GM23338 (cell line): ENCODE results near the gene CUX1. TPM values are rescaled to one million over a fixed set of nuclear protein-coding genes. Genes with fewer than 3 reads are reported as not detected.
A peak's percentile ranks its signal among the peaks of the same experiment; 100 is the strongest.

Source experiments
- ATAC-seq: fragments of 200-7000 bp; cut with Tn5 transposase; 3 replicates; pipeline ENCODE4 v1.9.1; 2020
- DNase-seq: peaks from one replicate; pipeline ENCODE4 v3.0.0-alpha.2; 2015; ENCODE audit warnings: low spot score
- H2AFZ ChIP-seq: fragments of 200-600 bp; sonication (generic); 2 replicates; pipeline ENCODE4 v1.8.0; 2016; ENCODE audit warnings: antibody characterized with exemption, mild to moderate bottlenecking, moderate library complexity
- H3F3A ChIP-seq: fragments of 200-600 bp; sonication (generic); replicated peaks from 2 replicates; pipeline ENCODE4 v1.8.0; 2017; ENCODE audit warnings: antibody characterized with exemption, mixed run types, low read depth
- H3K27ac ChIP-seq: fragments of 200-600 bp; sonication (generic); 2 replicates; pipeline ENCODE4 v1.6.1; 2016; ENCODE audit warnings: low read depth
- H3K27me3 ChIP-seq: fragments of 200-600 bp; sonication (generic); 2 replicates; pipeline ENCODE4 v1.8.0; 2016; ENCODE audit warnings: mild to moderate bottlenecking, mixed run types, moderate library complexity; ENCODE audit not compliant: insufficient read depth
- H3K36me3 ChIP-seq: fragments of 200-600 bp; sonication (generic); 2 replicates; pipeline ENCODE4 v1.8.0; 2016; ENCODE audit warnings: mild to moderate bottlenecking; ENCODE audit not compliant: insufficient read depth
- H3K4me1 ChIP-seq: fragments of 200-600 bp; sonication (generic); 2 replicates; pipeline ENCODE4 v1.8.0; 2016; ENCODE audit warnings: mild to moderate bottlenecking, moderate library complexity; ENCODE audit not compliant: insufficient read depth
- H3K4me2 ChIP-seq: fragments of 200-600 bp; sonication (generic); 2 replicates; pipeline ENCODE4 v1.7.1; 2017; ENCODE audit warnings: mixed run types
- H3K4me3 ChIP-seq: fragments of 200-600 bp; sonication (generic); 2 replicates; pipeline ENCODE4 v1.6.1; 2016; ENCODE audit warnings: mixed run types
- H3K79me2 ChIP-seq: fragments of 200-600 bp; sonication (generic); replicated peaks from 2 replicates; pipeline ENCODE4 v1.8.0; 2017; ENCODE audit warnings: mild to moderate bottlenecking; ENCODE audit not compliant: insufficient read depth
- H3K9me2 ChIP-seq: fragments of 200-600 bp; sonication (generic); 2 replicates; pipeline ENCODE4 v1.8.0; 2017; ENCODE audit not compliant: insufficient read depth
- H4K20me1 ChIP-seq: fragments of 200-600 bp; sonication (generic); replicated peaks from 2 replicates; pipeline ENCODE4 v1.8.0; 2017; ENCODE audit warnings: mild to moderate bottlenecking; ENCODE audit not compliant: insufficient read depth
- H3K27ac Mint-ChIP-seq: 2 replicates; pipeline ENCODE4 v1.8.0; 2020; ENCODE audit warnings: inconsistent platforms, mild to moderate bottlenecking, moderate library complexity, mixed read lengths
- H3K27me3 Mint-ChIP-seq: 3 replicates; pipeline ENCODE4 v1.8.0; 2022; ENCODE audit warnings: low read depth, mild to moderate bottlenecking, moderate library complexity, mixed read lengths, inconsistent platforms; ENCODE audit not compliant: insufficient read depth, poor library complexity
- H3K36me3 Mint-ChIP-seq: 3 replicates; pipeline ENCODE4 v1.8.0; 2021; ENCODE audit warnings: low read depth, mild to moderate bottlenecking, inconsistent platforms, moderate library complexity, mixed read lengths
- H3K4me1 Mint-ChIP-seq: 3 replicates; pipeline ENCODE4 v1.8.0; 2020; ENCODE audit warnings: mild to moderate bottlenecking, inconsistent platforms, mixed read lengths
- H3K4me3 Mint-ChIP-seq: 3 replicates; pipeline ENCODE4 v1.8.0; 2021; ENCODE audit warnings: moderate library complexity, mild to moderate bottlenecking, inconsistent platforms, mixed read lengths
- H3K9me3 Mint-ChIP-seq: 3 replicates; pipeline ENCODE4 v1.8.0; 2020; ENCODE audit warnings: moderate library complexity, mild to moderate bottlenecking, inconsistent platforms, mixed read lengths
- CREB1 ChIP-seq: fragments of 250-450 bp; sonication (Bioruptor Pico); IDR thresholded peaks from 2 replicates; pipeline ENCODE4 v1.5.0; 2020; ENCODE audit warnings: low read depth, mild to moderate bottlenecking, moderate library complexity
- EZH2phosphoT487 ChIP-seq: fragments of 200-600 bp; sonication (generic); IDR thresholded peaks from one replicate; pipeline ENCODE4 v1.8.1; 2018; ENCODE audit warnings: antibody characterized with exemption; ENCODE audit not compliant: unreplicated experiment
- NANOG ChIP-seq: IDR thresholded peaks from 2 replicates; pipeline ENCODE4 v1.6.1; 2016; ENCODE audit warnings: antibody characterized with exemption, borderline replicate concordance
- POLR2AphosphoS5 ChIP-seq: IDR thresholded peaks from 2 replicates; pipeline ENCODE4 v1.6.1; 2016; ENCODE audit warnings: antibody characterized with exemption, low read depth
- ZNF331 ChIP-seq: fragments of 250-450 bp; sonication (Bioruptor Pico); IDR thresholded peaks from 2 replicates; pipeline ENCODE4 v1.5.0; 2020; ENCODE audit warnings: low read depth, mild to moderate bottlenecking, moderate library complexity
- polyA plus RNA-seq: library from polyadenylated mRNA; unstranded; fragments of >200 nt; fragmentation: Nextera tagmentation; extraction: Ambion mirVana; gene quantifications from 2 replicates; pipeline ENCODE4 v1.2.1, GENCODE V29; 2016
- total RNA-seq: library from RNA; depleted of rRNA; stranded (reverse); fragments of >200 nt; shearing (Covaris generic); gene quantifications from 2 replicates; pipeline ENCODE4 v1.2.3, GENCODE V29; 2014
- TF ChIP-seq, protein P1 (sequence below): IDR thresholded peaks from 2 replicates; pipeline ENCODE4 v1.6.1; 2016; ENCODE audit warnings: antibody characterized with exemption
- TF ChIP-seq, protein P2 (sequence below): IDR thresholded peaks from one replicate; pipeline ENCODE4 v1.6.1; 2018; ENCODE audit warnings: antibody characterized with exemption; ENCODE audit not compliant: unreplicated experiment

CUX1 gene
- total and polyA plus RNA-seq, 2 experiments from 2014 or later = 49.9 to 64.0 TPM

DNA sequence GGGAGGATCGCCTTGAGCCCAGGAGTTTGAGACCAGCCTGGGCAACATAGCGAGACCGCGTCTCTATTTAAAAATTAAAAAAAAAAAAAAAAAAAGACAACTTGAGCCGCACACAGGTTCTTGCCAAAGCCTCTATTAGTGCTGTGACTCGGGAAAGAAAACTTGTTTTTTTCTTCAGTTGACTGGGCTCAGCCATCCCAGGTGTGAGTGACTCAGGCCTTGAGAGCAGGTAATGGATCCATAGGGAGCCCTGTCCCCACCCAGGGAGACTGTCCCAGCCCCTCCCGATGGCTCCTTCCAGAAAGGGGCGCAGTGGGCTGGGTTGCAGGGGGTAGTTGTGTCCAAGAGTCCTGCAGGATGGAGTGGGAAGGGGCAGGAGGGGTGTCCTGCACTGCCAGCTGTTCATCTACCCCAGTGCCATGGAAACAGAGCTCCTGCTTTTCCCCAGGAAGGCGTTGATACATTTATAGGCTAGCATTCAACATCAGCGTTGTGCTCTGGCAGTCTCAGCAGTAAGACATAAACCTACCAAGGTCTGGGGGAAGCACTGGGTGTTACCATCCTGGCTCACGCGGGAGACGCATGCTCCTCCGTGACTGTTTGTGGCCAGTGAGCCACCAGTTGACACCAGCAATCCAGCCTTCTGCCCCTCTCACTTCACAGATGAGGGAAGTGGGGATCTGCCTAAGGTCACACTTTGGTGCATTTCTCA is 126.6 kb downstream of the CUX1 start:
- no peak for ATAC-seq
- no peak overlapping the region for H3K4me2 ChIP-seq
- Mint-ChIP-seq H3K4me3 (no peak overlapping the region), H3K27me3 (peaks cover 15% of the 10 kb centered on the region), H3K27ac (peak overlapping the region; percentile 84; the same call in 1 of the 2 replicates), H3K36me3 (peaks cover 4% of the 10 kb centered on the region; the same call in 2 of the 3 replicates), H3K4me1 (peaks cover 71% of the 10 kb centered on the region), H3K9me3 (peaks cover 3% of the 10 kb centered on the region; the same call in 1 of the 3 replicates)
- no peak for DNase-seq
- no peak overlapping the region for H3K4me3 ChIP-seq
- H3K79me2 ChIP-seq = peaks cover 91% of the 10 kb centered on the region
- no peaks in the 10 kb centered on the region for H3K27me3 ChIP-seq
- peaks cover 58% of the 10 kb centered on the region for H3K4me1 ChIP-seq
- no peaks in the 10 kb centered on the region for H3F3A ChIP-seq
- H3K36me3 ChIP-seq = no peaks in the 10 kb centered on the region
- no peaks in the 10 kb centered on the region for H3K9me2 ChIP-seq
- no peak overlapping the region for H2AFZ ChIP-seq
- no peak for TF ChIP-seq EZH2phosphoT487
- peak overlapping the region; percentile 39; the same call in 1 of the 2 replicates for H3K27ac ChIP-seq
- H4K20me1 ChIP-seq = no peaks in the 10 kb centered on the region

DNA sequence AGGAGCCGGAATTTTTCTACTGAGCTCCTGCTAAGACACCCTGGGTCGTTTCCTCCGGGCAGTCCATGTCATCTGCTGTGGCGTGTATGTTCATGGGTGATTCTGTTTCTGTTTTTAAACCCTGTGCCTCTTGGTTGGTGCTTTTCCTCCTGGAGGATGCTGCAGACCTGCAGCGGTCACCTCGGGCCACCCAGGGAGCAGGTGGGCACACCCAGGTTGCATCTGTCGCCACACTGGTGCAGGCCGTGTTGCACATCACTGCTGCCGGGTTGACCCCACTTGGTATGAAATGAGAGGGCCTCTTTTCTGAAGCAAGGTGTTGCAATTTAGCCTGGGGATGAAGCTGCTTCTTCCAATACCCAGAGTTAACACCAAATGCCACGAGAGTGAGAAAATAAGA is 127.2 kb downstream of the CUX1 start:
- Histone ChIP-seq H3K4me2 (no peak overlapping the region), H3K27me3 (no peaks in the 10 kb centered on the region), H3K27ac (peak overlapping the region; percentile 39; the same call in 1 of the 2 replicates), H3K4me1 (peaks cover 58% of the 10 kb centered on the region), H3K79me2 (peaks cover 90% of the 10 kb centered on the region), H3K36me3 (no peaks in the 10 kb centered on the region), H2AFZ (no peak overlapping the region), H3F3A (no peaks in the 10 kb centered on the region), H4K20me1 (no peaks in the 10 kb centered on the region), H3K4me3 (no peak overlapping the region), H3K9me2 (no peaks in the 10 kb centered on the region)
- TF ChIP-seq, protein P1, sequence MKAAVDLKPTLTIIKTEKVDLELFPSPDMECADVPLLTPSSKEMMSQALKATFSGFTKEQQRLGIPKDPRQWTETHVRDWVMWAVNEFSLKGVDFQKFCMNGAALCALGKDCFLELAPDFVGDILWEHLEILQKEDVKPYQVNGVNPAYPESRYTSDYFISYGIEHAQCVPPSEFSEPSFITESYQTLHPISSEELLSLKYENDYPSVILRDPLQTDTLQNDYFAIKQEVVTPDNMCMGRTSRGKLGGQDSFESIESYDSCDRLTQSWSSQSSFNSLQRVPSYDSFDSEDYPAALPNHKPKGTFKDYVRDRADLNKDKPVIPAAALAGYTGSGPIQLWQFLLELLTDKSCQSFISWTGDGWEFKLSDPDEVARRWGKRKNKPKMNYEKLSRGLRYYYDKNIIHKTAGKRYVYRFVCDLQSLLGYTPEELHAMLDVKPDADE = no peak
- TF ChIP-seq NANOG (no peak), CREB1 (CRISPR knock-in tag) (no peak), POLR2AphosphoS5 (no peak), EZH2phosphoT487 (no peak), ZNF331 (CRISPR knock-in tag) (no peak)
- TF ChIP-seq, protein P2, sequence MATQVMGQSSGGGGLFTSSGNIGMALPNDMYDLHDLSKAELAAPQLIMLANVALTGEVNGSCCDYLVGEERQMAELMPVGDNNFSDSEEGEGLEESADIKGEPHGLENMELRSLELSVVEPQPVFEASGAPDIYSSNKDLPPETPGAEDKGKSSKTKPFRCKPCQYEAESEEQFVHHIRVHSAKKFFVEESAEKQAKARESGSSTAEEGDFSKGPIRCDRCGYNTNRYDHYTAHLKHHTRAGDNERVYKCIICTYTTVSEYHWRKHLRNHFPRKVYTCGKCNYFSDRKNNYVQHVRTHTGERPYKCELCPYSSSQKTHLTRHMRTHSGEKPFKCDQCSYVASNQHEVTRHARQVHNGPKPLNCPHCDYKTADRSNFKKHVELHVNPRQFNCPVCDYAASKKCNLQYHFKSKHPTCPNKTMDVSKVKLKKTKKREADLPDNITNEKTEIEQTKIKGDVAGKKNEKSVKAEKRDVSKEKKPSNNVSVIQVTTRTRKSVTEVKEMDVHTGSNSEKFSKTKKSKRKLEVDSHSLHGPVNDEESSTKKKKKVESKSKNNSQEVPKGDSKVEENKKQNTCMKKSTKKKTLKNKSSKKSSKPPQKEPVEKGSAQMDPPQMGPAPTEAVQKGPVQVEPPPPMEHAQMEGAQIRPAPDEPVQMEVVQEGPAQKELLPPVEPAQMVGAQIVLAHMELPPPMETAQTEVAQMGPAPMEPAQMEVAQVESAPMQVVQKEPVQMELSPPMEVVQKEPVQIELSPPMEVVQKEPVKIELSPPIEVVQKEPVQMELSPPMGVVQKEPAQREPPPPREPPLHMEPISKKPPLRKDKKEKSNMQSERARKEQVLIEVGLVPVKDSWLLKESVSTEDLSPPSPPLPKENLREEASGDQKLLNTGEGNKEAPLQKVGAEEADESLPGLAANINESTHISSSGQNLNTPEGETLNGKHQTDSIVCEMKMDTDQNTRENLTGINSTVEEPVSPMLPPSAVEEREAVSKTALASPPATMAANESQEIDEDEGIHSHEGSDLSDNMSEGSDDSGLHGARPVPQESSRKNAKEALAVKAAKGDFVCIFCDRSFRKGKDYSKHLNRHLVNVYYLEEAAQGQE = no peak
- Mint-ChIP-seq H3K27ac (peak overlapping the region; percentile 84), H3K4me3 (no peak overlapping the region), H3K36me3 (0 out of 3 replicates have a peak, but pooled peaks cover 3% of the 10 kb centered on the region), H3K4me1 (peaks cover 71% of the 10 kb centered on the region), H3K9me3 (no peaks in the 10 kb centered on the region), H3K27me3 (peaks cover 15% of the 10 kb centered on the region)
- ATAC-seq = no peak
- no peak for DNase-seq
